IMR-90 (cell line): ENCODE data around the gene CCDC12.

Source experiments
- MXI1 ChIP-seq: IDR thresholded peaks from 2 replicates; pipeline ENCODE4 v1.6.1; 2012; ENCODE audit warnings: low read depth, mild to moderate bottlenecking, low read length, moderate library complexity, borderline replicate concordance
- RAD21 ChIP-seq: IDR thresholded peaks from 2 replicates; pipeline ENCODE4 v1.6.1; 2012; ENCODE audit warnings: low read length, improper control_type of control experiment
- TF ChIP-seq, protein P1 (sequence below): conservative IDR thresholded peaks from 2 replicates; pipeline ENCODE4 v1.5.1; 2012; ENCODE audit warnings: mild to moderate bottlenecking, low read depth, low read length, improper control_type of control experiment

GRCh38 chr3:47003056-47003410 lies 26.5 kb upstream of the CCDC12 start:
- TF ChIP-seq, protein P1, sequence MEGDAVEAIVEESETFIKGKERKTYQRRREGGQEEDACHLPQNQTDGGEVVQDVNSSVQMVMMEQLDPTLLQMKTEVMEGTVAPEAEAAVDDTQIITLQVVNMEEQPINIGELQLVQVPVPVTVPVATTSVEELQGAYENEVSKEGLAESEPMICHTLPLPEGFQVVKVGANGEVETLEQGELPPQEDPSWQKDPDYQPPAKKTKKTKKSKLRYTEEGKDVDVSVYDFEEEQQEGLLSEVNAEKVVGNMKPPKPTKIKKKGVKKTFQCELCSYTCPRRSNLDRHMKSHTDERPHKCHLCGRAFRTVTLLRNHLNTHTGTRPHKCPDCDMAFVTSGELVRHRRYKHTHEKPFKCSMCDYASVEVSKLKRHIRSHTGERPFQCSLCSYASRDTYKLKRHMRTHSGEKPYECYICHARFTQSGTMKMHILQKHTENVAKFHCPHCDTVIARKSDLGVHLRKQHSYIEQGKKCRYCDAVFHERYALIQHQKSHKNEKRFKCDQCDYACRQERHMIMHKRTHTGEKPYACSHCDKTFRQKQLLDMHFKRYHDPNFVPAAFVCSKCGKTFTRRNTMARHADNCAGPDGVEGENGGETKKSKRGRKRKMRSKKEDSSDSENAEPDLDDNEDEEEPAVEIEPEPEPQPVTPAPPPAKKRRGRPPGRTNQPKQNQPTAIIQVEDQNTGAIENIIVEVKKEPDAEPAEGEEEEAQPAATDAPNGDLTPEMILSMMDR = no peak
- TF ChIP-seq RAD21 (no peak), MXI1 (no peak)
